ENCODE results near the gene CAPN5.

DNA sequence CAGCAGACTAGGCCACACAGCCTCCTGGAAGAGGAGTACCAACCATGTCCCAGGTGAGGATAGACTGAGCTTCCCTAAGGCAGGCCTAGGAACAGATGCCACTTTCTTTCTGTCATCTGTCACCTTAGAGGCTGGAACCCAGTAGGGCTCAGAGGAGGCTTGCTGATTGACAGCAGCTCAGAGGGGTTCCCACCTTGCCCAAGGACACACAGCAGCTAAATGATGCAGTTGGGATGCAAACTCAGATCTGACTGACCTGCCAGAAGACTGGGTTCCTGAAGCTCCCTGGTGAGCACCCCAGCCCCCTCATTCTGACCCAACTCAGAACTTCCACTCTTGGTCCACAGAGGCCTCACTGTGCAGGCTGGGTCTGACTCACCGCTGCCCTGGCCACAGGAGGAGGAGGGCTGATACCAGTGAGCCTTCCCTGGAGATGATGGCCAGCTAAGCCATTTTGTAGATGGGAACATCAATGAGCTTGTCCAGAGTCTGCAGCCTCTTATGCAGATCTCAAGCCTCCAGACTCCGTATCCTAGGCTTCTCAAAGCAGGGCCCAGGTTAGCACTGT is 14.0 kb downstream of the CAPN5 start:
- TF ChIP-seq, protein P1, sequence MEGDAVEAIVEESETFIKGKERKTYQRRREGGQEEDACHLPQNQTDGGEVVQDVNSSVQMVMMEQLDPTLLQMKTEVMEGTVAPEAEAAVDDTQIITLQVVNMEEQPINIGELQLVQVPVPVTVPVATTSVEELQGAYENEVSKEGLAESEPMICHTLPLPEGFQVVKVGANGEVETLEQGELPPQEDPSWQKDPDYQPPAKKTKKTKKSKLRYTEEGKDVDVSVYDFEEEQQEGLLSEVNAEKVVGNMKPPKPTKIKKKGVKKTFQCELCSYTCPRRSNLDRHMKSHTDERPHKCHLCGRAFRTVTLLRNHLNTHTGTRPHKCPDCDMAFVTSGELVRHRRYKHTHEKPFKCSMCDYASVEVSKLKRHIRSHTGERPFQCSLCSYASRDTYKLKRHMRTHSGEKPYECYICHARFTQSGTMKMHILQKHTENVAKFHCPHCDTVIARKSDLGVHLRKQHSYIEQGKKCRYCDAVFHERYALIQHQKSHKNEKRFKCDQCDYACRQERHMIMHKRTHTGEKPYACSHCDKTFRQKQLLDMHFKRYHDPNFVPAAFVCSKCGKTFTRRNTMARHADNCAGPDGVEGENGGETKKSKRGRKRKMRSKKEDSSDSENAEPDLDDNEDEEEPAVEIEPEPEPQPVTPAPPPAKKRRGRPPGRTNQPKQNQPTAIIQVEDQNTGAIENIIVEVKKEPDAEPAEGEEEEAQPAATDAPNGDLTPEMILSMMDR (IDR thresholded peaks at IDR 0.05), result no peak
- no peak for TF ChIP-seq POLR2AphosphoS5 (IDR thresholded peaks at IDR 0.05; ENCODE audit: insufficient read depth in 1 of 2, low read depth in 1 of 2)
- TF ChIP-seq POLR2A (IDR thresholded peaks at IDR 0.05), result no peak
